IPS DF 6.9 (cell line): ENCODE results near the gene TMEM239.
"Not testable (repeated sequence)": the region's sequence is repeated elsewhere in the genome, so short reads cannot be mapped to it uniquely, and the experiment has no call there.

ENCODE experiments used
- DNase-seq: peaks from one replicate; pipeline ENCODE4 v3.0.0-alpha.2; 2013; ENCODE audit warnings: low read depth, low spot score
- H3K27ac ChIP-seq: one replicate; pipeline ENCODE4 v1.5.1; 2013; ENCODE audit warnings: low read length, control low read depth
- H3K27me3 ChIP-seq: 2 replicates; pipeline ENCODE4 v1.6.1; 2013; ENCODE audit warnings: mild to moderate bottlenecking, low read length; ENCODE audit not compliant: control insufficient read depth, insufficient read depth
- H3K36me3 ChIP-seq: 2 replicates; pipeline ENCODE4 v1.6.1; 2013; ENCODE audit warnings: low read length; ENCODE audit not compliant: control insufficient read depth, insufficient read depth
- H3K4me1 ChIP-seq: 2 replicates; pipeline ENCODE4 v1.6.1; 2013; ENCODE audit warnings: low read length; ENCODE audit not compliant: control insufficient read depth, insufficient read depth
- H3K4me3 ChIP-seq: 2 replicates; pipeline ENCODE4 v1.5.1; 2013; ENCODE audit warnings: mild to moderate bottlenecking, low read length
- H3K9me3 ChIP-seq: 2 replicates; pipeline ENCODE4 v1.6.1; 2013; ENCODE audit warnings: low read length, inconsistent platforms; ENCODE audit not compliant: control insufficient read depth, insufficient read depth
- WGBS: extraction: QIAGEN DNeasy Blood & Tissue Kit; methylation state at CpG from one replicate; pipeline ENCODE4 v1.1.7; 2013; ENCODE audit warnings: mixed read lengths, missing lambda C conversion rate; ENCODE audit not compliant: insufficient read length, insufficient coverage; 5-methylcytosine and 5-hydroxymethylcytosine counted together

TMEM239 gene

GRCh38 chr20:2816030-2816582 is at the start of gene TMEM239:
Gene TMEM239 (plus strand): TSS chr20:2816364. CDS start chr20:2816555, 191 bp downstream.
- H3K27ac ChIP-seq: no peak within 1 kb of the TSS
- no peak within 1 kb of the TSS for H3K4me3 ChIP-seq
- H3K4me1 ChIP-seq: peaks cover 3% of the 10 kb centered on the region; the same call in 1 of the 2 replicates
- no peaks in the 10 kb centered on the region for H3K9me3 ChIP-seq
- no peak for DNase-seq
- no peaks in the 10 kb centered on the region for H3K36me3 ChIP-seq
- H3K27me3 ChIP-seq: peaks cover 1% of the 10 kb centered on the region; the same call in 1 of the 2 replicates
- WGBS: no CpG with 5 or more reads among the region's 10 CpGs

DNA sequence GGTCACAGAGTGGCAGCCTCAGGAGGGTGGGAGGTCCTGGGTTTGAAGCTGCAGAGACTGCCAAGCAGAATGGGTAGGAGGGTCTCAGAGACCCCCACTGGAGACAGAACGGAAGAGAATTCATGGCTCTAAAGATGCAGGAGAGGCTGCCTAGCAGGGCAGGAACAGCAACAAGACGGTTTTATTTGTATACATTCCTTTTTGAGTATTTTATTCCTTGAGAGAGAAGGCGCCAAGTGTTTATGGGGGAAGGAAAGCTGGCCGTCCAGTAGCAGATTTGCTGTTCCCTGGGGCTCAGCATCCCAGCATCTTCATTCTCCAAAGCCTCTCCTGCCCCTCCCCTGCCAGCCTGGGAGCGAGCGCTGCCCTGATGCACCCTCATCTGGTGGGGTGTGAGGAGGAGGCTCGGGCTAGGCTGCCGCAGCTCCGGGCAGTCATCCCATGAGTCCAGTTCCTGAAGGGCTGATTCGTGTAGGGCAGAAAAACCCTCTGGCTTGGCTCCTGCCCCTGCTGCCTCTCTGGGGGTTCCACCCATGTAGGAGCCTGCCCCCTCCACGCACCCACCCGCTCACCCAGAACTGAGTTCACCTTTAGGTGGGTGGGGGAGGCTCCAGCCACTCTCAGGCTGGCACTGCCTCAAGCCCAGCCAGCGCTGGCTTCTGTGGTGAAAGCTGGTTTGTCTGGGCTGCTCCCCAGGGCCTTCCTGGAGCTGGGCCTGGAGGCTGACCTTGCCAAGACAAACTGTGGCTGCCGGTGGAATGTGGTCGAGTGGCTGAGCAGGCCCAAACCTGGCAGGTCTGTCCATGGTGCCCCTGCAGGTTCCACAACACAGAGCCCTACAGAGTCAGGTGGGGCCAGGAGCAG is 48.2 kb upstream of the TMEM239 start:
- no peaks in the 10 kb centered on the region for H3K9me3 ChIP-seq
- DNase-seq: no peak
- no peaks in the 10 kb centered on the region for H3K27me3 ChIP-seq
- no CpG with 5 or more reads among the region's 15 CpGs for WGBS
- no peaks in the 10 kb centered on the region for H3K36me3 ChIP-seq
- no peak overlapping the region for H3K4me3 ChIP-seq
- no peaks in the 10 kb centered on the region for H3K4me1 ChIP-seq
- H3K27ac ChIP-seq: no peak overlapping the region

GRCh38 chr20:2768632-2769015 is 47.5 kb upstream of the TMEM239 start:
- no peak for DNase-seq
- no CpG with 5 or more reads among the region's 5 CpGs for WGBS
- H3K27me3 ChIP-seq: no peaks in the 10 kb centered on the region
- no peaks in the 10 kb centered on the region for H3K36me3 ChIP-seq
- H3K27ac ChIP-seq: no peak overlapping the region
- H3K9me3 ChIP-seq: no peaks in the 10 kb centered on the region
- no peak overlapping the region for H3K4me3 ChIP-seq
- H3K4me1 ChIP-seq: no peaks in the 10 kb centered on the region

GRCh38 chr20:2770091-2770490 is 46.1 kb upstream of the TMEM239 start:
- H3K36me3 ChIP-seq, DNase-seq, H3K27me3 ChIP-seq, H3K27ac ChIP-seq, H3K4me3 ChIP-seq, H3K4me1 ChIP-seq, H3K9me3 ChIP-seq: not testable (repeated sequence)
- no CpG with 5 or more reads among the region's 12 CpGs for WGBS

DNA sequence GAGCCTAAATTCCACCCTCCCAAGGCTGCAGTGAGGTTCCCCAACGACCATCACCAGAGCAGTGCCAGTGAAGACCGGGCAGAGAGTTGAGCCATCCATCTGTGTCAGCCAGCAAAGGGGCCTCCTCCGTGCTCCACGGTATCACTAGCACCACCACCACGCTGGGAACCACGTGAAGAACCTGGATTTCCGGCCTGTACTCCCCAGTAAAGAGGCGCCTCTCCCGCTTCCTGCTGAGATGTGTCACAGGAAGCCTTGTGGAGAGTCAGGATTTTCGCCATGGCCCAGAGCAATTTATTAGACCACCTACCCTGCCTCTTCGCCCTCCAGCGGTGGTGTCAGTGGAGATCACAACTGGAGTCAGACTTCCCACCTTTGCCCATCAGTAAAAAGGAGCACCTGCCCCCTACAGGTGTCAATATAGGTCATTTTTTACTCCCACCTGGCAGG is 44.5 kb upstream of the TMEM239 start:
- Histone ChIP-seq H3K4me1 (no peaks in the 10 kb centered on the region), H3K4me3 (no peak overlapping the region), H3K36me3 (no peaks in the 10 kb centered on the region), H3K27me3 (no peaks in the 10 kb centered on the region), H3K9me3 (no peaks in the 10 kb centered on the region), H3K27ac (no peak overlapping the region)
- no peak for DNase-seq
- no CpG with 5 or more reads among the region's 12 CpGs for WGBS

GRCh38 chr20:2773812-2774211 is 42.4 kb upstream of the TMEM239 start:
- Histone ChIP-seq H3K27me3 (no peaks in the 10 kb centered on the region), H3K4me1 (no peaks in the 10 kb centered on the region), H3K27ac (no peak overlapping the region), H3K4me3 (no peak overlapping the region), H3K9me3 (no peaks in the 10 kb centered on the region), H3K36me3 (no peaks in the 10 kb centered on the region)
- DNase-seq: no peak
- no CpG with 5 or more reads among the region's 9 CpGs for WGBS

GRCh38 chr20:2775139-2775538 is 41.0 kb upstream of the TMEM239 start:
- H3K27me3 ChIP-seq: no peaks in the 10 kb centered on the region
- WGBS: no CpG with 5 or more reads among the region's 3 CpGs
- no peak overlapping the region for H3K4me3 ChIP-seq
- no peaks in the 10 kb centered on the region for H3K36me3 ChIP-seq
- no peaks in the 10 kb centered on the region for H3K9me3 ChIP-seq
- no peak for DNase-seq
- H3K27ac ChIP-seq: no peak overlapping the region
- H3K4me1 ChIP-seq: no peaks in the 10 kb centered on the region

DNA sequence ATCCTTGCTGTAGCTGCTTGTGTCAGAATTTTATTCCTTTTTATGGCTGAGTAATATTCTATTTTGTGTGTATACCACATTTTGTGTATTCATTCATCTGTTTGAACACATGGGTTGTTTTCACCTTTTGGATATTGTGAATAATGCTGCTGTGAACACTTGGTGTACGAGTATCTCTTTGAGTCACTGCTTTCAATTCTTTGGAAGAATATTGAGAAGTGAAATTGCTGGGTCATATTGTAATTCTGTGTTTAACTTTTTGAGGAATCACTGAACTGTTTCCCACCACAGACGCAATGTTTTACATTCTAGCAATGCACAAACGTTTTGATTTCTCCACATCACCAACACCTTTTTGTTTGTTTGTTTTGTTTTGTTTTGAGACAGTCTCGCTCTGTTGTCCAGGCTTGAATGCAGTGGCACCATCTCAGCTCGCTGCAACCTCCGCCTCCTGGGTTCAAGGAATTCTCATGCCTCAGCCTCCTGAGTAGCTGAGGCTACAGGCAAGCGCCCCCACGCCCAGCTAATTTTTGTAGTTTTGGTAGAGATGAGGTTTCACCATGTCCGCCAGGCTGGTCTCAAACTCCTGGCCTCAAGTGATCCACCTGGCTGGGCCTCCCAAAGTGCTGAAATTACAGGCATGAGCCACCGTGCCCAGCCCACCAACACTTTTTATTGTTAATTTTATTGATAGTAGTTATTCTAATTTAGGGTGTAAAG is 37.4 kb upstream of the TMEM239 start:
- Histone ChIP-seq H3K4me3 (no peak overlapping the region), H3K9me3 (no peaks in the 10 kb centered on the region), H3K4me1 (no peaks in the 10 kb centered on the region), H3K27me3 (no peaks in the 10 kb centered on the region), H3K27ac (no peak overlapping the region), H3K36me3 (no peaks in the 10 kb centered on the region)
- no CpG with 5 or more reads among the region's 10 CpGs for WGBS
- DNase-seq: no peak

DNA sequence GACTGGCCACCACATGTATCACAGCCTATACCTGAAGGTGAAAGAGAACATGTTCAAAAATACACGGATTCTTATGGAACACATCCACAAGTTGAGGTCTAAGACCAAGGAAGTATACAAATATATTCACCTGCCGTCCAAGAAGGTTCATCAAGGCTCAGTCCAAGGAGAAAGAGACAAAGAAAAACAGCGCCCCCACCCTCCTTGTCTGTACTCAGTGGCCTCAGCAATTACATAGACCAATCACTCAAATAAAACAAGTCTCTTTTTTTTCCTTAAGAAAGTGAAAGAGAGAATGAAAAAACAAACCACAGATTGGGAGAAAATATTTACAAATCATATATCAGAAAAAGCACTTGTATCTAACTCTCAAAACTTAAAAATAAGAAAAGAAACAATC is 35.2 kb upstream of the TMEM239 start:
- DNase-seq: no peak
- Histone ChIP-seq H3K9me3 (no peaks in the 10 kb centered on the region), H3K36me3 (no peaks in the 10 kb centered on the region), H3K4me3 (no peak overlapping the region), H3K27me3 (no peaks in the 10 kb centered on the region), H3K4me1 (no peaks in the 10 kb centered on the region), H3K27ac (no peak overlapping the region)
- no CpG with 5 or more reads among the region's 3 CpGs for WGBS

DNA sequence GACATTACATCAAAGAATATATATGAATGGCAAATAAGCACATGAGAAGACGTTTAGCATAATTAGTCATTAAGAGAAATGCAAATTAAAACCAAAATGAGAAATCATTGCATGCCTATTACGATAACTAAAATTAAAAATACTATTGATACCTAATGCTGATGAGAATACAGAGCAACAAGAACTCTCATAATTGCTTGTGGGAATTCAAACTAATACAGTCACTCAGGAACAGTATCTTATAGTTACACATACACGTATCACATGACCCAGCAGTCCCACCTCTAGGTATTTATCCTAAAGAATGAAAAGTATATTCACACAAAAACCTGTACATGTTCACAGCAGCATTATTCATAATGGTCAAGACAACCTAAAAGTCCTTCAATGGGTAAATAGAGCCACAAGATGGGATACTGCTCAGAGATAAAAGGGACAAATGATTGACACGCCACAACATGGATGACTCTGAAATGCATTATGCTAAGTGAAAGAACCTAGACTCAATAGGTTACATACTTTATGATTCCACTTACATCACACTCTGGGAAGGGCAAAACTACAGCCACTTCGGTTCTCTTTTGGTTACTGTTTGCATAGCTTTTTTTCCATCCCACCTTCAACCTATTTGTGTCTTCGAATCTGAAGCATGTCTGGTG is 32.1 kb upstream of the TMEM239 start:
- WGBS: no CpG with 5 or more reads among the region's 6 CpGs
- DNase-seq: no peak
- Histone ChIP-seq H3K36me3 (no peaks in the 10 kb centered on the region), H3K4me1 (no peaks in the 10 kb centered on the region), H3K9me3 (no peaks in the 10 kb centered on the region), H3K4me3 (no peak overlapping the region), H3K27ac (no peak overlapping the region), H3K27me3 (no peaks in the 10 kb centered on the region)
